ENCODE data around the gene LUZP1.

LUZP1 gene

GRCh38 chr1:23116921-23117699, 51.5 kb downstream of the LUZP1 start:
- DNase-seq (ENCODE audit: low read depth) = no peak

GRCh38 chr1:23116216-23116836, 52.3 kb downstream of the LUZP1 start:
- DNase-seq (ENCODE audit: low read depth) = no peak

- DNase-seq (ENCODE audit: low read depth) = no peak
Observed at GRCh38 chr1:23114424-23115079, 54.1 kb downstream of the LUZP1 start.

- no peak for DNase-seq (ENCODE audit: low read depth)
Observed at GRCh38 chr1:23111600-23112535, 56.8 kb downstream of the LUZP1 start.

- DNase-seq (ENCODE audit: low read depth) = no peak
Observed at GRCh38 chr1:23110391-23110790, 58.3 kb downstream of the LUZP1 start.

GRCh38 chr1:23108918-23109533, 59.6 kb downstream of the LUZP1 start:
- DNase-seq (ENCODE audit: low read depth) = no peak

- no peak for DNase-seq (ENCODE audit: low read depth)
Observed at GRCh38 chr1:23103001-23103889, 65.4 kb downstream of the LUZP1 start.

GRCh38 chr1:23102289-23102688, 66.4 kb downstream of the LUZP1 start:
- no peak for DNase-seq (ENCODE audit: low read depth)

GRCh38 chr1:23101887-23102286, 66.8 kb downstream of the LUZP1 start:
- DNase-seq (ENCODE audit: low read depth) = no peak

GRCh38 chr1:23101101-23101827, 67.4 kb downstream of the LUZP1 start:
- DNase-seq (ENCODE audit: low read depth) = no peak

- DNase-seq (ENCODE audit: low read depth) = no peak
Observed at GRCh38 chr1:23100074-23100748, 68.4 kb downstream of the LUZP1 start.

GRCh38 chr1:23099171-23099536, 69.5 kb downstream of the LUZP1 start:
- DNase-seq (ENCODE audit: low read depth) = no peak

GRCh38 chr1:23098463-23099170, 70.0 kb downstream of the LUZP1 start:
- DNase-seq (ENCODE audit: low read depth) = peak; percentile 47

- no peak for DNase-seq (ENCODE audit: low read depth)
Observed at GRCh38 chr1:23097316-23097715, 71.3 kb downstream of the LUZP1 start.

GRCh38 chr1:23092447-23092846, 76.2 kb downstream of the LUZP1 start:
- DNase-seq (ENCODE audit: low read depth) = no peak

- no peak for DNase-seq (ENCODE audit: low read depth)
Observed at GRCh38 chr1:23091545-23091944, 77.1 kb downstream of the LUZP1 start.

GRCh38 chr1:23090056-23090455, 78.6 kb downstream of the LUZP1 start:
- DNase-seq (ENCODE audit: low read depth) = no peak

GRCh38 chr1:23088027-23088426, 80.6 kb downstream of the LUZP1 start:
- DNase-seq (ENCODE audit: low read depth) = no peak

- DNase-seq (ENCODE audit: low read depth) = no peak
Observed at GRCh38 chr1:23085696-23086095, 83.0 kb downstream of the LUZP1 start.

Measured in T follicular helper cell (primary cell).